HG03342 (cell line): ENCODE data around the gene PLPPR3.

ENCODE experiments used
- ATAC-seq: cut with Tn5 transposase; IDR thresholded peaks from one replicate; pipeline ENCODE4 v1.9.1; 2021; ENCODE audit warnings: mild to moderate bottlenecking, moderate library complexity; ENCODE audit not compliant: unreplicated experiment

The PLPPR3 gene

DNA sequence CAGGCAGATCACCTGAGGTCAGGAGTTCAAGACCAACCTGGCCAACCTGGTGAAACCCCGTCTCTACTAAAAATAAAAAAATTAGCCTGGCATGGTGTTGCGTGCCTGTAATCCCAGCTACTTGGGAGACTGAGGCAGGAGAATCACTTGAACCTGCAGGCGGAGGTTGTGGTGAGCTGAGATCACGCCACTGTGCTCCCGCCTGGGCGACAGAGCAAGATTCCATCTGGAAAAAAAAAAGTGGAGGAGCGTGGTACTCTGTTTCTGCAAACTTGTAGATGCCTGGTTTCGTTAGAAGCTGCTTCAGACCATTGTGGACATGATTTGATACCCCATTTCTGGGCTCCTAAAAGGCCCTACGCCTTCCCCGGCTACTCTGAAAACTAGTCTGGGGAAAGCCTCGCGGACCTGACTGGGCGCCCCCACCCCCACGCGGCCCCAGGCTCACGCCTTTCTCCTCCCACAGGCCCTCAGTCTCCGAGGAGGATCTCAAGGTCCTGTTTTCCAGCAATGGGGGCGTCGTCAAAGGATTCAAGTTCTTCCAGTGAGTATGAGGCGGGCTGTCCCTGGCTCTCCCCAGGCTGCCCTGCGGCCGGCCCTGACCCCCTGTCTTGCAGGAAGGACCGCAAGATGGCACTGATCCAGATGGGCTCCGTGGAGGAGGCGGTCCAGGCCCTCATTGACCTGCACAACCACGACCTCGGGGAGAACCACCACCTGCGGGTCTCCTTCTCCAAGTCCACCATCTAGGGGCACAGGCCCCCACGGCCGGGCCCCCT lies 11.5 kb downstream of the PLPPR3 start:
- ATAC-seq, result no peak

DNA sequence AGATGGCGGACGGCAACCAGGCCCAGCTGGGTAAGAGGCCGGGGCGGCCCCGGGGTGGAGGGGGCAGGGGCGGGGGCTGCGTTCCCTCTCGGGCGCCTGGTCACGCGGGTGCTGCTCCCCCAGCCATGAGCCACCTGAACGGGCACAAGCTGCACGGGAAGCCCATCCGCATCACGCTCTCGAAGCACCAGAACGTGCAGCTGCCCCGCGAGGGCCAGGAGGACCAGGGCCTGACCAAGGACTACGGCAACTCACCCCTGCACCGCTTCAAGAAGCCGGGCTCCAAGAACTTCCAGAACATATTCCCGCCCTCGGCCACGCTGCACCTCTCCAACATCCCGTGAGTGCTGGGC lies 13.4 kb downstream of the PLPPR3 start:
- ATAC-seq, result no peak

DNA sequence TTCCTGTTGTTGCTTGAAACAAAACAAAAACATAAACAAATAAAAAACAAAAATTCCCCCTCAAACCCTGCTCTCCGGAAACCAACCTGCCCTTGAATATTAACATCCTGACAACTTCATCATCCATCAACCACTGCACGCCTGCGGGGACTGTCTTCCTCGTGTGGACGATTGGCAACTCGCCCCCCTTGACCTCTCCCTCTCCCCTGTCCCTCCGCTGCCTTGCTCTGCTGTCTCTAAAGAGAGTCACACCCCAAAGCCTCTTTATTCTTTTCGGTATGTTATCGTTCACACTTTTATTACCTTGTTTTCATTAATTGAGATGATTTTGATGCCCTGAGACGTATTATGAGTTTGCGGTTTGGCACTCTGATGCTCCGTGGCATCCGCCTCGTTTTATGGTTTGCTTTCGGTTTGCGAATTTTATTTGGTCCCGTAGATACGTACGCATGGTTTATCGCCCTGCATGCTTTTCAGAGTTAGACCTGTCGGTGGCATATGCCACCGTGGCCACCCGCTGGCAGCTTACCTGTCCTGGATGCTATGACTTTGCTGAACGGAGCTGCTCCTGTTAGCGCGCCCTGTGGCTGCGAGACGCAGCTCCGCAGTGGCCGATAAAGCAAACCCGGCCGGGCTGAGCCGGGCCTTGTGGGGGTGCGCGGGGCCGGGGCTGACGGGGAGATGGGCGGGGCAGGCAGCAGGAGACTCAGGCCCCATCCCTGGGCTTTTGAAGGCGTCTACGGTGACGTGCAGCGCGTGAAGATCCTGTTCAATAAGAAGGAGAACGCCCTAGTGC lies 13.9 kb downstream of the PLPPR3 start:
- ATAC-seq, result no peak

GRCh38 chr19:806815-807421 lies 14.8 kb downstream of the PLPPR3 start:
- no peak for ATAC-seq

DNA sequence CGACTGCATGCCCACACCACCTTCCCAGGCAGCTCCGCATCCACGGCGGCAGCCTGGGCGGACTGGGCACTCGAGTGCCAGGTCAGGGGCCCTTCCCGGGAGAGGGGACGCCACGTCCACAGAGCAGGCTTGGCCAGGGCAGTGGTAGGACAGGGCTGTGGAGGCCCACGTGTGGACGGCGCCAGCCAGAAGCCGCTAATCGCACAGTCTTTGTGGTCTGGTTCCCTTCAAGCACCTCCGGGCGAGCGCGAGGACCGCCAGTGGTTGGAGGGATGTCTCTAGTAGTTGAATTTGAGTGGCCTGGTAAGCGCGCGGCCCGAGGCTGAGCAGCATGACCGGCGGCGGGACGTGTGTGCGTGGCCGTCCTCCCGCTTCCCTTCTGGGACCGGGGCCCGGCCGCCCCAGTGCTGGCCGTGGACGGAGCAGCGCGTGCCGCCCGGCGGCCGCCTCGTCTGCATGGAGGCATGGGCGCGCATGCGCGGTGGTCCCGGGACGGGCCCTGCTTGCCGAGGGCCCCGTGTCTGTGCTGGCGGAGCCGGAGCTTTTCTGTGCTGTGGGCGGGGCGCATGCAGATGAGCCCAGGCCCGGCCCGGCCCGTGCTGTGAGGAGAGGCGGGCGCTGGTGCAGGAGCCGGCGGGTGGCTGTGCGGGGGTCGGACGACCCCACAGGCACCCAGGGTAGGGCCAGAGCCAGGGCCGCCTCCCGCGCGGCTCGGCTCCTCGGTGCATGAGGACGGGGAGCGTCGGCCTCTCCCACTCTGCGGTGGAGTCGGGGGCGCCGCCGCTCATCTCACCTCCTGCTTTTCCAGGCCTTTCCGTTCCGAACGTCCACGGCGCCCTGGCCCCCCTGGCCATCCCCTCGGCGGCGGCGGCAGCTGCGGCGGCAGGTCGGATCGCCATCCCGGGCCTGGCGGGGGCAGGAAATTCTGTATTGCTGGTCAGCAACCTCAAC lies 15.9 kb downstream of the PLPPR3 start:
- ATAC-seq, result no peak

GRCh38 chr19:805166-805551 lies 16.6 kb downstream of the PLPPR3 start:
- no peak for ATAC-seq

DNA sequence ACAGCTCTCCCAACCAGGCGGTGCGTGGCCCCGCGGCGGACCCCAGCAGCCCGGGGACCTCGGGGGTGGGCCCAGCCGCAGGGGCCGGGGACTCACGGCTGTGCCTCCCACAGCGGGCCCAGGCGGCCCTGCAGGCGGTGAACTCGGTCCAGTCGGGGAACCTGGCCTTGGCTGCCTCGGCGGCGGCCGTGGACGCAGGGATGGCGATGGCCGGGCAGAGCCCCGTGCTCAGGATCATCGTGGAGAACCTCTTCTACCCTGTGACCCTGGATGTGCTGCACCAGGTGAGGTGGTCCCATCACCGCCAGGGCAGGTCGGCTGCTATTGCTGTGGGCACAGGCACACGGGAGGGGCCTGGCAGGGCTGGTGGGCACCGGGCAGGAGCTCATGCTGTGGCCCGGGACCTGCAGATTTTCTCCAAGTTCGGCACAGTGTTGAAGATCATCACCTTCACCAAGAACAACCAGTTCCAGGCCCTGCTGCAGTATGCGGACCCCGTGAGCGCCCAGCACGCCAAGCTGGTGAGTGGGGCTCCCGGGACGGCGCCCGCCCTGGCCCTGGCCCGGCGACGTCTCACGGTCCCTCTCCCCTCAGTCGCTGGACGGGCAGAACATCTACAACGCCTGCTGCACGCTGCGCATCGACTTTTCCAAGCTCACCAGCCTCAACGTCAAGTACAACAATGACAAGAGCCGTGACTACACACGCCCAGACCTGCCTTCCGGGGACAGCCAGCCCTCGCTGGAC lies 17.2 kb downstream of the PLPPR3 start:
- ATAC-seq, result no peak

DNA sequence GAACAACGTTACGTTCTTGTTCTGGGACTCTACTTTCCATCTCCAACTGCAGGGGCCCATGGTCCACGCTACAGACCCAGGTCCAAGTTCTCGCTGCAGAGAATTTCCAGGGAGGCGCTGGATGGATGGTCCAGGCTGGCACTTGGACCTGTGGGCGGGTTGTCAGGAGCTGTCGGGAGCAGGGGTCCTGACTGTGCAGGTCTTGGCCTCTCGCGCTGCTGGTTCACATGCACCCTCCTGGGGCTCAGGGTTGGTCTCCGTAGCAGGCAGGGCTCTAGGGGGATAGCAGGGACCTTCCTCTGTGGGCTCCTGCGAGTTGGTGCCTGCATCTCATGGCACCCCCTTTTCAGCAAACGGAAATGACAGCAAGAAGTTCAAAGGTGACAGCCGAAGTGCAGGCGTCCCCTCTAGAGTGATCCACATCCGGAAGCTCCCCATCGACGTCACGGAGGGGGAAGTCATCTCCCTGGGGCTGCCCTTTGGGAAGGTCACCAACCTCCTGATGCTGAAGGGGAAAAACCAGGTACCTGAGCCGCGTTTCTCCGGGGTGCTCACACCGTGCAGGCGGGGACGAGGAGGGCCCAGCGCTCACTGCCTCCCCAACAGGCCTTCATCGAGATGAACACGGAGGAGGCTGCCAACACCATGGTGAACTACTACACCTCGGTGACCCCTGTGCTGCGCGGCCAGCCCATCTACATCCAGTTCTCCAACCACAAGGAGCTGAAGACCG lies 17.9 kb downstream of the PLPPR3 start:
- no peak for ATAC-seq

DNA sequence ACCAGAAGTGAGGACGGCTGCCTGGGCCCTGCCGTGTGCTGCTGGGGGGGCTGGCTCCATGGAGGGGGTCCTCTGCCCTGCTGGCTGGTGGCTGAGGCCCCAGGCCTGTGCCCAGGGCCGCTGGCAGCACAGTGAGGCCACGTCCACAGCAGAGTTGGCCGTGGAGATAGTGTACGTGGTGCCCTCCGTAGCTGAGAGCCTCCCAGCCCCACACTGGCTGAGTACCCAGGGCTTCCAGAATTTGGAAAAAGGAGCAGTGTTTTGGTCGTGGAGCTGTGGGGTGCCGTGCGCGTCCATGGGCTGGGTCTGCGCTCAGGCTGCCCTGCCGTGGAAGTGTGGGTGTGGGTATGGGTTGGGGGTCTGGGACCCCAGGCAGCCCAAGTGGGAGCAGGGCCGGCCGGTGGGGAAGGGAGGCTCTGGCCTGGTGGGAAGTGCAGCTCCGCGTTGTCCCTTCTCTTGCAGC lies 18.6 kb downstream of the PLPPR3 start:
- no peak for ATAC-seq

- no peak for ATAC-seq
These were observed 19.2 kb downstream of the PLPPR3 start for GRCh38 chr19:802498-803098.

GRCh38 chr19:801861-802497 lies 19.8 kb downstream of the PLPPR3 start:
- no peak for ATAC-seq

- ATAC-seq, result no peak
These were observed 20.5 kb downstream of the PLPPR3 start for GRCh38 chr19:801030-801860.

DNA sequence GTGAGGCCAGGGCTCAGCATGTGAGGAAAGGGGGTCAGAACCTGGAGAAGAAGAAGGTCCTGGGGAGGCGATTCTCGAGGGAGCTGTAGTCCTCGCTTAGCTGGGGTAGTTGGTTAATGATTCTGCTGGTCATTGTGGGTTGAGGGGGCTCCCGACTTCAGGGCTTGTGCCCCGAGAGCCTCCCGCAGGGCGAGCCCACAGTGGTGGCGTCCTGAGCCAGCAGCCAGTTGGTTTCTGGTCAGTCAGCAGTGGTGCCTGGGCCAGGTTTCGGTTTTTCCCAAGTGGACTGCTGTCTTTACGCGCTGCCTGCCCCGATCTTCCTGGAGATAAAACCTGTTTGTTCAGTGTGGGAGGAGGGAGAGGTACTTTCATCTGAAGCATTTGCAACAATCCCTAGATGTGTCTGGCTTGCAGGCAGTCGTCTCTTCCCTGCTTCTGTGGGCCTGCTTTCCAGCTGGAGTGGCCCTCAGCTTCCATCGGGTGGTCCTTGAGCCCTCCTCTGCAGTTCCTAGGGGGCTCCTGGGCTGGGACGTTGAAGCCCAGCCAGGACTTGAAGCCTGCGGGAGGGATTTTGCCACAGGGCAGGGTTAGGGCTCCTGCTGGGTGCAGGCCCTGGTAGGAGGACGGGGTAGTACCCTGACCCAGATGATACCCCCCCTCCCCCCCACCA lies 21.3 kb downstream of the PLPPR3 start:
- ATAC-seq, result no peak

- ATAC-seq, result no peak
These were observed 22.5 kb downstream of the PLPPR3 start for GRCh38 chr19:799076-799881.

GRCh38 chr19:798415-799075 lies 23.2 kb downstream of the PLPPR3 start:
- no peak for ATAC-seq
